ENCODE results near the gene IRF5. TPM values are rescaled to one million over a fixed set of nuclear protein-coding genes. Genes with fewer than 3 reads are reported as not detected.

The IRF5 gene
- polyA plus RNA-seq, 1 donor from 2014 or later, result not detected

DNA sequence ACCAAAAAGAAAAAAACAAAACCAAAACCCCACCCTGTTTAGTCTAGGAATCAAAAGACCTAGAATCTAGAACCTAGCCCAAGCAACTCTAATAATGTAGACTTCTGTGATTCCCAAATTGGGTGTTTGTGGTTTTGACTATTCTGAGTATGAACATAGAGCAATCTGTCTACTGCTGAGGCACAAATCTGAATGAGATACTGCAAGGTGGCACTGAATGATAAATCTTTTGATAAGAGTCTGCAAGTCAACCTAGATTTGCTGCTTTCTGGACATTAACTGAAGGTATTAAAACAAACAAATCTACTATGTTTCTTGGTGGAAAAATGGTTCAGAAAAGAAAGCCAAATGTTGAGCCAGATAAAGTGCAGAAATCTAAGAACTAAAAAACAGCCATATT is 50.6 kb downstream of the IRF5 start:
- Histone ChIP-seq H3K79me2 (replicated peaks; ENCODE audit: insufficient read depth, low read length) (no peaks in the 10 kb centered on the region), H3K4me3 (ENCODE audit: low read length) (no peak overlapping the region), H3K4me2 (ENCODE audit: low read length) (no peak overlapping the region), H3K9me2 (ENCODE audit: insufficient read depth, low read length) (no peaks in the 10 kb centered on the region), H3K36me3 (ENCODE audit: insufficient read depth, low read length) (no peaks in the 10 kb centered on the region), H3K27ac (ENCODE audit: low read length) (no peak overlapping the region), H2AFZ (ENCODE audit: low read depth, low read length) (no peak overlapping the region), H3K27me3 (ENCODE audit: insufficient read depth, low read depth, low read length) (no peaks in the 10 kb centered on the region), H4K20me1 (ENCODE audit: insufficient read depth) (no peaks in the 10 kb centered on the region), H3K9me3 (ENCODE audit: low read length) (no peaks in the 10 kb centered on the region), H3F3A (ENCODE audit: insufficient read depth, low read length, poor library complexity, severe bottlenecking) (no peaks in the 10 kb centered on the region), H3K9ac (ENCODE audit: low read length) (no peak overlapping the region)
- TF ChIP-seq REST (IDR thresholded peaks at IDR 0.05; ENCODE audit: borderline replicate concordance) (no peak), MXI1 (conservative IDR thresholded peaks at IDR 0.05; ENCODE audit: poor library complexity, severe bottlenecking) (no peak), TAF1 (IDR thresholded peaks at IDR 0.05; ENCODE audit: low read depth) (no peak), POLR2AphosphoS5 (IDR thresholded peaks at IDR 0.05) (no peak), SMC3 (conservative IDR thresholded peaks at IDR 0.05; ENCODE audit: poor library complexity) (no peak), EZH2 (IDR thresholded peaks at IDR 0.05; ENCODE audit: borderline replicate concordance, insufficient read depth, low read length, poor library complexity, severe bottlenecking) (no peak), EP300 (conservative IDR thresholded peaks at IDR 0.05; ENCODE audit: poor library complexity, severe bottlenecking) (no peak)

DNA sequence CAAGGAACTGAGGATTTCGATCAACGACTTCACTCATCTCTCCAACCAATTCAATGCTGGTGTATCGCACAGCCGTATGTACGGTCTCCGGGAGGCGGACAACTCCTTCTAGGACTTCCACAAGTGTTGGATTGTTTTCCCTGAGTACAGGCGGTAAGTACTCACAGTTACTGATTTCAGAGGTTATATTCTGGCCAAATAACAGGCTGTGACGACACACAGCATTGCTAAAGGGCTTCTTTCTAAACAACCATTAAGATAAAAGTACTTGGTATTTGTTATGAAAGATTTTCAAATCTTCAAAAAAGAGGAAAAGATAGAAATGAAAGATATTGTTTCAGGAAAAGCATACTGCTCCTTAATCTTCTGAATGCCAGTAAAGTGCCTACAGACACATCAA is 52.2 kb downstream of the IRF5 start:
- H3K27ac ChIP-seq (ENCODE audit: low read length), result no peak overlapping the region
- H3F3A ChIP-seq (ENCODE audit: insufficient read depth, low read length, poor library complexity, severe bottlenecking), result no peaks in the 10 kb centered on the region
- H2AFZ ChIP-seq (ENCODE audit: low read depth, low read length), result no peak overlapping the region
- H3K9me2 ChIP-seq (ENCODE audit: insufficient read depth, low read length), result no peaks in the 10 kb centered on the region
- no peak overlapping the region for H3K4me2 ChIP-seq (ENCODE audit: low read length)
- H3K9me3 ChIP-seq (ENCODE audit: low read length), result no peaks in the 10 kb centered on the region
- H3K79me2 ChIP-seq (replicated peaks; ENCODE audit: insufficient read depth, low read length), result no peaks in the 10 kb centered on the region
- H3K36me3 ChIP-seq (ENCODE audit: insufficient read depth, low read length), result no peaks in the 10 kb centered on the region
- no peak overlapping the region for H3K9ac ChIP-seq (ENCODE audit: low read length)
- H3K4me3 ChIP-seq (ENCODE audit: low read length), result no peak overlapping the region
- no peak for TF ChIP-seq RAD21 (conservative IDR thresholded peaks at IDR 0.05)
- no peak for TF ChIP-seq CTCF (IDR thresholded peaks at IDR 0.05; ENCODE audit: poor library complexity, severe bottlenecking)
- no peak for TF ChIP-seq EP300 (conservative IDR thresholded peaks at IDR 0.05; ENCODE audit: poor library complexity, severe bottlenecking)
- TF ChIP-seq SMC3 (conservative IDR thresholded peaks at IDR 0.05; ENCODE audit: poor library complexity), result no peak
- no peak for TF ChIP-seq REST (IDR thresholded peaks at IDR 0.05; ENCODE audit: borderline replicate concordance)
- H3K27me3 ChIP-seq (ENCODE audit: insufficient read depth, low read depth, low read length), result no peaks in the 10 kb centered on the region
- H4K20me1 ChIP-seq (ENCODE audit: insufficient read depth), result no peaks in the 10 kb centered on the region

Measured in neural cell (in vitro differentiated cells).